ENCODE measurements around the gene IL13RA2. TPM values are rescaled to one million over a fixed set of nuclear protein-coding genes. Genes with fewer than 3 reads are reported as not detected.

IL13RA2 gene
- polyA plus RNA-seq, 1 of the 3 experiments (the other 2 are of a cell fraction) = 8.1 TPM

DNA sequence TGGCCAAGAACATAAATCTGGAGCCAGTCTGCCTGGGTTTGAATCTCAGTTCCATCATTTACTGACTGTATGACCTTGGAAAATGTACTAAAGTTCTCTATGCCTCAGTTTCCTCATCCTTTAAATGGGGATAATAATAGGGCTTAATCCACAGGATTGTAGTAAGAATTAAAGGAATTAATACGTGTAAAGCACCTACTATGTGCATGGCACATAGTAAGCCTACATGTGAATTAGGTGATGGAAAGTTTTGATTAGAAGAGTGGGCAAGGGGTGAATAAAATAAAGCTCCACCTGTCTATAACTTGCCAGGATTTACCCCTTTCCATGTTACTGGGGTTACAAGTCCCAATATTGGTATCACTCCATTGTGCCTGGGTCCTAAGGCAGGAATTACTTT is 35.8 kb upstream of the IL13RA2 start:
- H3K36me3 ChIP-seq (replicated peaks in 1 of 2; ENCODE audit: control insufficient read depth in 1 of 2, insufficient read depth in 2 of 2, low read length in 1 of 2) = no peaks in the 10 kb centered on the region
- H3K9me3 ChIP-seq = no peaks in the 10 kb centered on the region
- POLR2A ChIA-PET = no interaction called here
- no peak overlapping the region for H3K9ac ChIP-seq
- peaks cover 11% of the 10 kb centered on the region for H3F3A ChIP-seq (replicated peaks; ENCODE audit: insufficient read depth)
- H4K20me1 ChIP-seq (ENCODE audit: insufficient read depth) = no peaks in the 10 kb centered on the region
- no peak overlapping the region for H2AFZ ChIP-seq (ENCODE audit: low read depth)
- no peaks in the 10 kb centered on the region for H3K27me3 ChIP-seq (ENCODE audit: insufficient read depth)
- no peak overlapping the region for H3K4me3 ChIP-seq (ENCODE audit: low read depth in 2 of 2, low read length in 1 of 2)
- 0% methylated on average over 1 of the region's 1 CpG for WGBS (ENCODE audit: low lambda C conversion rate)
- no peak overlapping the region for H3K27ac ChIP-seq (ENCODE audit: low read depth in 2 of 2, low read length in 1 of 2)
- CTCF ChIA-PET = no interaction called here
- no peak for TF ChIP-seq NRF1 (IDR thresholded peaks at IDR 0.05; ENCODE audit: low read depth, low read length)
- TF ChIP-seq CTCF (IDR thresholded peaks at IDR 0.05) = no peak
- no peak for TF ChIP-seq ELF1 (IDR thresholded peaks at IDR 0.05)
- TF ChIP-seq SIN3A (IDR thresholded peaks at IDR 0.05; ENCODE audit: borderline replicate concordance, low read depth, low read length) = no peak
- TF ChIP-seq PBX3 (IDR thresholded peaks at IDR 0.05) = no peak
- TF ChIP-seq JUND (IDR thresholded peaks at IDR 0.05) = no peak
- no peak for TF ChIP-seq RAD21 (IDR thresholded peaks at IDR 0.05; ENCODE audit: low read length)
- TF ChIP-seq CHD2 (IDR thresholded peaks at IDR 0.05; ENCODE audit: low read length, partially characterized antibody) = no peak
- no peak for TF ChIP-seq POLR2AphosphoS5 (IDR thresholded peaks at IDR 0.05; ENCODE audit: low read depth, low read length)
- TF ChIP-seq MAX (IDR thresholded peaks at IDR 0.05; ENCODE audit: low read depth) = no peak
- TF ChIP-seq FOXJ3 (CRISPR knock-in tag; IDR thresholded peaks at IDR 0.05) = no peak
- no peaks in the 10 kb centered on the region; a peak in 1 of 4 replicates for H3K4me1 ChIP-seq (ENCODE audit: control insufficient read depth in 1 of 2, insufficient read depth in 2 of 2, low read depth in 1 of 2, low read length in 1 of 2)
- no peak overlapping the region for H3K4me2 ChIP-seq
- DNase-seq = no peak
- H3K9me2 ChIP-seq = no peaks in the 10 kb centered on the region
- H3K79me2 ChIP-seq (ENCODE audit: insufficient read depth) = no peaks in the 10 kb centered on the region

DNA sequence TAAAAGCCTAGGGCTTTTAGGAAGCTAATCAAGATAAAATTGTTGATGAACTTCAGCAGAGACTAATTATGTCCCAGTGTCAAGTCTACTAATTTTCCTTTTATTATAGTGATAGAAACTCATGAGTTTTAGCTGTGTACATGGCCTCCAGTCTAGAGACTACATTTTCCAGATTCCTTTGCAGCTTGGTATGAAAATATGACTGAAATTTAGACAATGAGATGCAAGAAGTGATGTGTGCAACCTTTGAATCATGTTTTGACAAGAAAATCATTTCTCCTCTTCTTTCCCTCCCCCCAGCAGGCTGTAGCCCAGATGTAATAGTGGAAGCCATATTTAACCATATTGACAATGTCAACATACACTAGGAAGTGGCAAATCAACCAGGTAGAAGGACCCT is 30.3 kb upstream of the IL13RA2 start:
- Histone ChIP-seq H3K9me2 (no peaks in the 10 kb centered on the region), H3K79me2 (ENCODE audit: insufficient read depth) (no peaks in the 10 kb centered on the region), H3K4me1 (ENCODE audit: control insufficient read depth in 1 of 2, insufficient read depth in 2 of 2, low read depth in 1 of 2, low read length in 1 of 2) (no peaks in the 10 kb centered on the region), H3K9me3 (no peaks in the 10 kb centered on the region), H3K27ac (ENCODE audit: low read depth in 2 of 2, low read length in 1 of 2) (peak overlapping the region; percentile 49 to 58; a peak in 2 of 4 replicates), H3K9ac (no peak overlapping the region), H4K20me1 (ENCODE audit: insufficient read depth) (no peaks in the 10 kb centered on the region), H3K4me3 (ENCODE audit: low read depth in 2 of 2, low read length in 1 of 2) (no peak overlapping the region), H3K27me3 (ENCODE audit: insufficient read depth) (no peaks in the 10 kb centered on the region), H3K36me3 (replicated peaks in 1 of 2; ENCODE audit: control insufficient read depth in 1 of 2, insufficient read depth in 2 of 2, low read length in 1 of 2) (no peaks in the 10 kb centered on the region), H3F3A (replicated peaks; ENCODE audit: insufficient read depth) (no peaks in the 10 kb centered on the region), H2AFZ (ENCODE audit: low read depth) (no peak overlapping the region), H3K4me2 (no peak overlapping the region)
- no peak for DNase-seq
- CTCF ChIA-PET = interaction anchor here (1.7 kb wide), 1 partner anchor 18 kb away, joined by 3 read pairs; no protein-coding TSS in a partner anchor
- POLR2A ChIA-PET = no interaction called here
- TF ChIP-seq TCF12 (IDR thresholded peaks at IDR 0.05) (0 out of 2 replicates have a peak, but pooled peaks have one; percentile 22), SMC3 (IDR thresholded peaks at IDR 0.05; ENCODE audit: low read depth, low read length) (no peak), PBX3 (IDR thresholded peaks at IDR 0.05) (0 out of 2 replicates have a peak, but pooled peaks have one; percentile 6), POLR2AphosphoS5 (IDR thresholded peaks at IDR 0.05; ENCODE audit: low read depth, low read length) (0 out of 2 replicates have a peak, but pooled peaks have one; percentile 1)
